Measurements from ENCODE around the gene SH2D7.

The SH2D7 gene

GRCh38 chr15:78061963-78062427, 30.4 kb upstream of the SH2D7 start:
- peak; percentile 63 for DNase-seq

GRCh38 chr15:78063217-78063616, 29.1 kb upstream of the SH2D7 start:
- no peak for DNase-seq

- no peak for DNase-seq
Measured at GRCh38 chr15:78063970-78064385, 28.4 kb upstream of the SH2D7 start.

- DNase-seq, result no peak
Measured at GRCh38 chr15:78064544-78064943, 27.8 kb upstream of the SH2D7 start.

GRCh38 chr15:78065284-78065872, 27.0 kb upstream of the SH2D7 start:
- DNase-seq, result no peak

GRCh38 chr15:78065973-78066946, 26.1 kb upstream of the SH2D7 start:
- DNase-seq, result no peak

GRCh38 chr15:78067328-78068228, 24.8 kb upstream of the SH2D7 start:
- DNase-seq, result no peak

- no peak for DNase-seq
Measured at GRCh38 chr15:78069052-78069414, 23.3 kb upstream of the SH2D7 start.

GRCh38 chr15:78069462-78070029, 22.8 kb upstream of the SH2D7 start:
- no peak for DNase-seq

- DNase-seq, result peak; percentile 53
Measured at GRCh38 chr15:78070049-78070700, 22.2 kb upstream of the SH2D7 start.

- DNase-seq, result no peak
Measured at GRCh38 chr15:78071383-78071782, 21.0 kb upstream of the SH2D7 start.

- DNase-seq, result peak; percentile 65
Measured at GRCh38 chr15:78072080-78072892, 20.1 kb upstream of the SH2D7 start.

- DNase-seq, result no peak
Measured at GRCh38 chr15:78073046-78073787, 19.1 kb upstream of the SH2D7 start.

GRCh38 chr15:78075490-78076230, 16.7 kb upstream of the SH2D7 start:
- DNase-seq, result no peak

- DNase-seq, result no peak
Measured at GRCh38 chr15:78076231-78077052, 15.9 kb upstream of the SH2D7 start.

- peak; percentile 74 for DNase-seq
Measured at GRCh38 chr15:78077053-78077870, 15.1 kb upstream of the SH2D7 start, which contains the start of gene TBC1D2B. TSS of gene TBC1D2B (minus strand) at chr15:78077711. CDS start at chr15:78077652, 59 bp downstream.

GRCh38 chr15:78077871-78078210, 14.5 kb upstream of the SH2D7 start:
- no peak for DNase-seq
